Nephron progenitor cell (in vitro differentiated cells): ENCODE data around the gene OCSTAMP.
A peak's percentile ranks its signal among the peaks of the same experiment; 100 is the strongest.

Experiments used
- DNase-seq: peaks from one replicate; pipeline ENCODE4 v3.0.0; 2021
- H3K27ac Mint-ChIP-seq: 2 replicates; pipeline ENCODE4 v1.8.0; 2021; ENCODE audit warnings: mild to moderate bottlenecking, moderate library complexity, mixed read lengths
- H3K27me3 Mint-ChIP-seq: 2 replicates; pipeline ENCODE4 v1.8.0; 2021; ENCODE audit warnings: mild to moderate bottlenecking, low read depth, mixed read lengths; ENCODE audit not compliant: poor library complexity
- H3K36me3 Mint-ChIP-seq: 2 replicates; pipeline ENCODE4 v1.8.0; 2021; ENCODE audit warnings: low read depth, mixed read lengths
- H3K4me1 Mint-ChIP-seq: 2 replicates; pipeline ENCODE4 v1.8.0; 2021; ENCODE audit warnings: mixed read lengths
- H3K4me3 Mint-ChIP-seq: 2 replicates; pipeline ENCODE4 v1.8.0; 2021; ENCODE audit warnings: mild to moderate bottlenecking, moderate library complexity, mixed read lengths
- H3K9me3 Mint-ChIP-seq: 2 replicates; pipeline ENCODE4 v1.8.0; 2021; ENCODE audit warnings: mild to moderate bottlenecking, moderate library complexity, mixed read lengths
- TF ChIP-seq, protein P1 (sequence below): fragments of 200-600 bp; sonication (generic); IDR thresholded peaks from 2 replicates; pipeline ENCODE4 v1.5.0; 2021; ENCODE audit warnings: antibody characterized with exemption

The OCSTAMP gene

DNA sequence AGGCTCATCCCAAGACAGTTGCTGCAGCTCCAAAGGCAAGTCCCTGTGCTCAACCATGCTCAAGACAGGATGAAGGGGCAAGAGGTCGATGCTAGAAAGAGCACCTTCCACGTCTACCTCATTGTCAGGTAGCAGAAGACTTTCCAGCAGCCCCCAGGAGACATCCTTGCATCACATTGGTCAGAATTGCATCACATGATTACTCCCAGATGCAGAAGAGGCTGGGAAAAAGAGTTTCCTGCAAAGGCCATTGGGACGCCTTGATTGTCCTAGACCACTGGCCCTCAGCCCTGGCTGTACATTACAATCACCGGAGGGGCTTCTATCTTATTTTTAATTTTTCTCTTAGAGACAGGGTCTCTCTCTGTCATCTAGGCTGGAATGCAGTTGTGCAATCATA is 19.8 kb downstream of the OCSTAMP start:
- Mint-ChIP-seq H3K9me3 (no peaks in the 10 kb centered on the region), H3K36me3 (no peaks in the 10 kb centered on the region), H3K4me3 (no peak overlapping the region), H3K4me1 (no peaks in the 10 kb centered on the region), H3K27ac (no peak overlapping the region), H3K27me3 (peaks cover 39% of the 10 kb centered on the region)
- DNase-seq, result no peak
- TF ChIP-seq, protein P1, sequence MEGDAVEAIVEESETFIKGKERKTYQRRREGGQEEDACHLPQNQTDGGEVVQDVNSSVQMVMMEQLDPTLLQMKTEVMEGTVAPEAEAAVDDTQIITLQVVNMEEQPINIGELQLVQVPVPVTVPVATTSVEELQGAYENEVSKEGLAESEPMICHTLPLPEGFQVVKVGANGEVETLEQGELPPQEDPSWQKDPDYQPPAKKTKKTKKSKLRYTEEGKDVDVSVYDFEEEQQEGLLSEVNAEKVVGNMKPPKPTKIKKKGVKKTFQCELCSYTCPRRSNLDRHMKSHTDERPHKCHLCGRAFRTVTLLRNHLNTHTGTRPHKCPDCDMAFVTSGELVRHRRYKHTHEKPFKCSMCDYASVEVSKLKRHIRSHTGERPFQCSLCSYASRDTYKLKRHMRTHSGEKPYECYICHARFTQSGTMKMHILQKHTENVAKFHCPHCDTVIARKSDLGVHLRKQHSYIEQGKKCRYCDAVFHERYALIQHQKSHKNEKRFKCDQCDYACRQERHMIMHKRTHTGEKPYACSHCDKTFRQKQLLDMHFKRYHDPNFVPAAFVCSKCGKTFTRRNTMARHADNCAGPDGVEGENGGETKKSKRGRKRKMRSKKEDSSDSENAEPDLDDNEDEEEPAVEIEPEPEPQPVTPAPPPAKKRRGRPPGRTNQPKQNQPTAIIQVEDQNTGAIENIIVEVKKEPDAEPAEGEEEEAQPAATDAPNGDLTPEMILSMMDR, result no peak

DNA sequence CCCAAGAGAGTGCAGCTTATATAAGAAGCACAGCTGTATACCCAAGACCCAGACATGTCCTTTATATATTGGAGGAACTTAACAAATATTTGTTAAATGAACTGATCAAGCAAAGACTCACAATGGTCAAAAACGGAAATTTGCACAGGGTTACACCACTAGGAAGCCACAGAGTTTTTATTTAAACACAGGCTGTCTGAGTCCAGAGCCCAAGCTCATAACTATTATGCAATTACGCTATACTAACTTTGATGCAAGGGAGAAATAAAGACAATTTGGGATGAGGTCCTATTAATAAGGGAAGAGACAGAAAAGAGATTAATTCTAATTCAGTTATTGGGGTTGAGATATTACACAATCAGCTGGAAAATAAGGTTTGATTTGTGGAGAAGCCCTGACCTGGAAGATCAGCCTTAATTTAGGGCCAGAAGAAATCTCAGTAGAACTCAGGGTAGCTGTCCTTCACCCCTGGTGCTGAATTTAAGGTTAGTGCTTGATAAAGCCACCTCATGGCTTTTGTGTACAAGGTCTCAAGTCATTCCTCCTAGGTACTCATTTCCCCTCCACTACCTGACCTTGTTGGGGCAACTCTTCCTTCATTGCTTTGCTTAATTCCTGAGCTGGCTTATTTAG is 26.6 kb downstream of the OCSTAMP start:
- H3K27ac Mint-ChIP-seq, result no peak overlapping the region
- peak; percentile 46 for DNase-seq
- peaks cover 50% of the 10 kb centered on the region for H3K27me3 Mint-ChIP-seq
- no peak overlapping the region for H3K4me3 Mint-ChIP-seq
- H3K9me3 Mint-ChIP-seq, result no peaks in the 10 kb centered on the region
- TF ChIP-seq, protein P1, result no peak
- H3K36me3 Mint-ChIP-seq, result no peaks in the 10 kb centered on the region
- H3K4me1 Mint-ChIP-seq, result no peaks in the 10 kb centered on the region

GRCh38 chr20:46523108-46523507 is 27.3 kb downstream of the OCSTAMP start:
- TF ChIP-seq, protein P1, result no peak
- H3K36me3 Mint-ChIP-seq, result no peaks in the 10 kb centered on the region
- H3K4me1 Mint-ChIP-seq, result no peaks in the 10 kb centered on the region
- H3K27ac Mint-ChIP-seq, result no peak overlapping the region
- no peaks in the 10 kb centered on the region for H3K9me3 Mint-ChIP-seq
- no peak overlapping the region for H3K4me3 Mint-ChIP-seq
- DNase-seq, result no peak
- H3K27me3 Mint-ChIP-seq, result peaks cover 48% of the 10 kb centered on the region

GRCh38 chr20:46520976-46521579 is 29.4 kb downstream of the OCSTAMP start:
- Mint-ChIP-seq H3K36me3 (no peaks in the 10 kb centered on the region), H3K4me1 (no peaks in the 10 kb centered on the region), H3K4me3 (no peak overlapping the region), H3K27me3 (peaks cover 50% of the 10 kb centered on the region), H3K27ac (no peak overlapping the region), H3K9me3 (peaks cover 7% of the 10 kb centered on the region)
- TF ChIP-seq, protein P1, result peak; percentile 61
- peak; percentile 42 for DNase-seq

- no peak for DNase-seq
- Mint-ChIP-seq H3K36me3 (no peaks in the 10 kb centered on the region), H3K9me3 (peaks cover 7% of the 10 kb centered on the region), H3K4me1 (no peaks in the 10 kb centered on the region), H3K27ac (no peak overlapping the region), H3K4me3 (no peak overlapping the region), H3K27me3 (peaks cover 54% of the 10 kb centered on the region)
- TF ChIP-seq, protein P1, result no peak
Observed at GRCh38 chr20:46520540-46520939, 29.9 kb downstream of the OCSTAMP start.
